Spinal cord (tissue), 10 donors: Measurements from ENCODE around the gene LAMB4. TPM values are rescaled to one million over a fixed set of nuclear protein-coding genes. Genes with fewer than 3 reads are reported as not detected.

Experiments used
- DNase-seq, 6 donors: peaks; one replicate each; pipeline versions ENCODE4 v3.0.0 to v3.0.0-alpha.2; 2013 to 2015; ENCODE audit warnings: low spot score in 6 of 6, low read depth in 4 of 6
- H3K27ac ChIP-seq: one replicate; pipeline ENCODE4 v1.5.1; 2013; ENCODE audit warnings: low read depth, low read length, control low read depth
- H3K27me3 ChIP-seq: one replicate; pipeline ENCODE4 v1.6.1; 2013; ENCODE audit warnings: low read length; ENCODE audit not compliant: control insufficient read depth, insufficient read depth
- H3K36me3 ChIP-seq: one replicate; pipeline ENCODE4 v1.6.1; 2013; ENCODE audit warnings: low read length; ENCODE audit not compliant: control insufficient read depth, insufficient read depth
- H3K4me1 ChIP-seq: one replicate; pipeline ENCODE4 v1.6.1; 2013; ENCODE audit warnings: low read length; ENCODE audit not compliant: control insufficient read depth, insufficient read depth
- H3K4me3 ChIP-seq: one replicate; pipeline ENCODE4 v1.5.1; 2013; ENCODE audit warnings: low read depth, low read length, control low read depth
- H3K9me3 ChIP-seq: one replicate; pipeline ENCODE4 v1.6.1; 2013; ENCODE audit warnings: low read length; ENCODE audit not compliant: control insufficient read depth, insufficient read depth
- WGBS: methylation state at CpG from one replicate; pipeline ENCODE4 v1.1.5; 2013; ENCODE audit warnings: missing lambda C conversion rate; ENCODE audit not compliant: insufficient coverage; 5-methylcytosine and 5-hydroxymethylcytosine counted together
- polyA plus RNA-seq, 2 donors: library from polyadenylated mRNA; unstranded; fragments of 120-200 nt; gene quantifications; one replicate each; pipeline ENCODE4 v1.2.1, GENCODE V29; 2013; ENCODE audit not compliant: insufficient read length in 2 of 2
- total RNA-seq, 2 donors: library from RNA; depleted of rRNA in 1 of 2; stranded (reverse); fragments of 120-200 nt in 1 of 2; fragments of >200 nt in 1 of 2; gene quantifications; one replicate each; pipeline versions ENCODE4 v1.2.3 to v1.2.4, GENCODE V29; 2013 to 2014
- donor health status: healthy.

The LAMB4 gene
- total and polyA plus RNA-seq, 4 donors, result 0.19 to 0.50 (median 0.29) TPM

DNA sequence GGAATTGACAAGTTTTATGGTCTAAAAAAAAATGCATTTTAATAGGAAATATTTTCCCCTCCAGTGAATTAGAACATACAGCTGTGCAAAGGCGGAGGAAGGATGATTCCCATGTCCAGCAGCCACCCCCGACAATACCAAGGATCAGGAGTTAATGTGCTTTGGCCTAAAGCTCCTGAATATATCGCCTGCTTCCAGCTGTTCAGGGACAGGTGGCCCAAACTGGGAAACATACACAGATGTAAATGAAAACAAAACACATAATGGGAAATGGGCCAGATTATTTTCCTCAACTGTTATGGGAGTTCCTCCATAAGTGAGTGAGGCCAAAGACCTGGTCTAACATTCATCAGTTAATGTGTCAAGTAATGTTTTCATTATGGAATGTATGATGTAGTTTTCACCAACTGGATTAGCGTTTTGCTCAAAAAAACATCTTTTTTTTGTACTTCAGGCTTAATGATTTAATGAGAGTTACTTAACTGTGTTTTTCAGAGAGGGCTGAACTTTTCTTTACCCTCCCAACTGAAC, 72.1 kb downstream of the LAMB4 start:
- Histone ChIP-seq H3K4me3 (no peak overlapping the region), H3K27me3 (no peaks in the 10 kb centered on the region), H3K27ac (no peak overlapping the region), H3K36me3 (no peaks in the 10 kb centered on the region), H3K9me3 (no peaks in the 10 kb centered on the region), H3K4me1 (no peaks in the 10 kb centered on the region)
- peak in 2 of 6 donors; percentile 16 to 26 for DNase-seq
- WGBS, result 87% methylated on average over 3 of the region's 4 CpGs

DNA sequence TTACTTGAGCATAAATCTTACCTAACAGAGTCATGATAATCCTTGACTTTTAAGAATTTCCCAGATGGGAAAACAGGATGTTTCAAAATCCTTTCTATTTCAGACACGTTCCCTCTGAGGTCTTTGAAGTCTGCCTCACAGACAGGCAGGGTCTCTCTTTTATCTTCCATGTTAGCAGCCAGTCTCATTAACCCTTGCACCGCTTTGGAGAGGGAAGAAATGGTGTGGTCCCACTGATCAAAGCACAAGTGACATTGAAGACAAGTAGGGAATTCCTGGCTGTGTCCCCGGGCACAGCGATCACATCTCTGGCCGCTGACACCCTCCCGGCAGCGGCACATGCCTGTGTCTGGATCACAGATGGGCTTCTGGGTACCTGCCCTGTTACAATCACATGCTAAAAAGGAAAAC, 74.5 kb downstream of the LAMB4 start:
- Histone ChIP-seq H3K27me3 (no peaks in the 10 kb centered on the region), H3K4me1 (no peaks in the 10 kb centered on the region), H3K4me3 (no peak overlapping the region), H3K27ac (no peak overlapping the region), H3K36me3 (no peaks in the 10 kb centered on the region), H3K9me3 (no peaks in the 10 kb centered on the region)
- DNase-seq, result peak in 1 of 6 donors; percentile 11
- 52% methylated on average over 4 of the region's 7 CpGs for WGBS

- no peak overlapping the region for H3K27ac ChIP-seq
- no peak overlapping the region for H3K4me3 ChIP-seq
- H3K27me3 ChIP-seq, result no peaks in the 10 kb centered on the region
- no peaks in the 10 kb centered on the region for H3K4me1 ChIP-seq
- no peaks in the 10 kb centered on the region for H3K9me3 ChIP-seq
- H3K36me3 ChIP-seq, result no peaks in the 10 kb centered on the region
- WGBS, result no CpG with 5 or more reads among the region's 1 CpG
- no peak for DNase-seq
Observed at GRCh38 chr7:108054537-108054936, 75.6 kb downstream of the LAMB4 start.

DNA sequence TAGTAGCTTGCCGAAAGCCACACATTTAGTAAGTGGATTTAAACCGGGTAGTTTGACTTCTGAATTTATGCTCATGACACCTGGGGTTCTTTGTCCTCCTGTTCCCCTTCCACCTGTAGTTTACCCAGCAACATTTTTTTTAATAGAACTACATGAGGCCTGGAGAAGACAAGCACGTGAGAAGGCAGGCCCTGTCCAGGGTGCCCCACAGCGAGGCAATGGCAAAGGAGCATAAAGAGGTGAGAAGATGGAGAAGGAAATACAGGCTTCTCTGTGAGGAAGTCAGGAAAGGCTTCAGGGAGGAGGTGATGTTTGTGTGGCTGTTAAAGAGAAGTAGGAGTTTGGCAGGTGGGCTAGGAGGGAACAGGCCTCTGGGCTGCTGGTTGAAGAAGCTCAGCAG, 76.9 kb downstream of the LAMB4 start:
- Histone ChIP-seq H3K27ac (no peak overlapping the region), H3K4me1 (no peaks in the 10 kb centered on the region), H3K27me3 (no peaks in the 10 kb centered on the region), H3K9me3 (no peaks in the 10 kb centered on the region), H3K4me3 (no peak overlapping the region), H3K36me3 (no peaks in the 10 kb centered on the region)
- DNase-seq, result no peak
- WGBS, result 77% methylated on average over 2 of the region's 4 CpGs

GRCh38 chr7:108051454-108051853, 78.7 kb downstream of the LAMB4 start:
- no peak overlapping the region for H3K27ac ChIP-seq
- no peaks in the 10 kb centered on the region for H3K4me1 ChIP-seq
- DNase-seq, result no peak
- no peaks in the 10 kb centered on the region for H3K27me3 ChIP-seq
- H3K9me3 ChIP-seq, result no peaks in the 10 kb centered on the region
- no peak overlapping the region for H3K4me3 ChIP-seq
- no CpG with 5 or more reads among the region's 1 CpG for WGBS
- no peaks in the 10 kb centered on the region for H3K36me3 ChIP-seq

DNA sequence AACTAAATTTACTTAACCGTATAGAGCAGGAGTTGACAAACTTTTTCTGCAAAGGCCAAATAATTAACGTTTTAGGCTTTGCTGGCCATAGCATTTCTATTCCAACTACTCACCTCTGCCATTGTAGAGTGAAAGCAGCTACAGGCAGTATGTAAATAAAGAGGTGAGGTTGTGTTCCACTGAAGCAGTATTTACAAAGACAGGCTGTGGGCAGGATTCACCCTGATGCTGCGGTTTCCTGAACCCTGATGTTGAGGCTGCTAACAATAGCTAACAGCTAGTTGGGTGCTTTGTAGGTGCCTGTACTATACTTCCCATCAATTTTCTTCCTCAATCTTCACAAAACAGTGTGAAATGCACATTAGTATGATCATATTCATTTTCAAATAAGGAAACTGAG, 80.2 kb downstream of the LAMB4 start:
- H3K4me3 ChIP-seq, result no peak overlapping the region
- no peaks in the 10 kb centered on the region for H3K9me3 ChIP-seq
- no peaks in the 10 kb centered on the region for H3K36me3 ChIP-seq
- DNase-seq, result no peak
- no peak overlapping the region for H3K27ac ChIP-seq
- H3K27me3 ChIP-seq, result no peaks in the 10 kb centered on the region
- no peaks in the 10 kb centered on the region for H3K4me1 ChIP-seq
- no CpG with 5 or more reads among the region's 3 CpGs for WGBS

GRCh38 chr7:108048422-108048821, 81.7 kb downstream of the LAMB4 start:
- no peaks in the 10 kb centered on the region for H3K36me3 ChIP-seq
- H3K4me3 ChIP-seq, result no peak overlapping the region
- DNase-seq, result no peak
- no peaks in the 10 kb centered on the region for H3K9me3 ChIP-seq
- H3K27me3 ChIP-seq, result no peaks in the 10 kb centered on the region
- H3K4me1 ChIP-seq, result no peaks in the 10 kb centered on the region
- no peak overlapping the region for H3K27ac ChIP-seq
- no CpG with 5 or more reads among the region's 3 CpGs for WGBS

GRCh38 chr7:108046952-108047506, 83.1 kb downstream of the LAMB4 start:
- no peak overlapping the region for H3K27ac ChIP-seq
- no peak for DNase-seq
- WGBS, result 64% methylated on average over 3 of the region's 6 CpGs
- H3K4me3 ChIP-seq, result no peak overlapping the region
- no peaks in the 10 kb centered on the region for H3K9me3 ChIP-seq
- H3K36me3 ChIP-seq, result no peaks in the 10 kb centered on the region
- no peaks in the 10 kb centered on the region for H3K27me3 ChIP-seq
- H3K4me1 ChIP-seq, result no peaks in the 10 kb centered on the region

DNA sequence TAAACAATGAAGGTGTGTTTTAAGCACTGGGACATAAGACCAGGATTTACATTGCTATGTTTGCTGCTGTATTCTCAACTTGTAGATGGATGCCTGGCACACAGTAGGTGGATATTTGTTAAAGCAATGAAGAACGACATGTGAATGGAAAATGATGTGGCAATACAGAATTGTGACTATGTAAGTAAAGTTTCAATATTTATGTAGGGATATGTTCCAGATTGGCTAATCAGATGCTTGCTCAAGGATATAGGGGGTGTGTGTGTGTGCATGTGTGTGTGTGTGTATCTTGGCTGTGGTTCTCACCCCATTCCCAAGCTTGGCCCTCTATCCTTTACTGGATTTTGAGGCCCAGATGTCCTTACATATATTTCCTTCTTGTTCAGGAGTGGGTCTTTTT, 84.5 kb downstream of the LAMB4 start:
- H3K36me3 ChIP-seq, result no peaks in the 10 kb centered on the region
- no peaks in the 10 kb centered on the region for H3K9me3 ChIP-seq
- H3K4me3 ChIP-seq, result no peak overlapping the region
- H3K27ac ChIP-seq, result no peak overlapping the region
- 78% methylated on average over 1 of the region's 1 CpG for WGBS
- H3K27me3 ChIP-seq, result no peaks in the 10 kb centered on the region
- H3K4me1 ChIP-seq, result no peaks in the 10 kb centered on the region
- peak in 1 of 6 donors; percentile 20 for DNase-seq

- no peak for DNase-seq
- no peaks in the 10 kb centered on the region for H3K9me3 ChIP-seq
- no peaks in the 10 kb centered on the region for H3K4me1 ChIP-seq
- H3K4me3 ChIP-seq, result no peak overlapping the region
- no peaks in the 10 kb centered on the region for H3K27me3 ChIP-seq
- WGBS, result no CpG with 5 or more reads among the region's 1 CpG
- no peak overlapping the region for H3K27ac ChIP-seq
- no peaks in the 10 kb centered on the region for H3K36me3 ChIP-seq
Observed at GRCh38 chr7:108045154-108045553, 85.0 kb downstream of the LAMB4 start.
